GM19397 (cell line): ENCODE results near the gene ZMYM2.
"Not testable (repeated sequence)": the region's sequence is repeated elsewhere in the genome, so short reads cannot be mapped to it uniquely, and the experiment has no call there.

Experiments
- ATAC-seq: cut with Tn5 transposase; IDR thresholded peaks from one replicate; pipeline ENCODE4 v1.9.1; 2021; ENCODE audit warnings: mild to moderate bottlenecking, moderate library complexity; ENCODE audit not compliant: unreplicated experiment

The ZMYM2 gene

GRCh38 chr13:19958155-19959111 lies at the start of gene ZMYM2:
TSS of gene ZMYM2 (plus strand) at chr13:19958727. CDS start at chr13:19993073, 34,346 bp downstream.
- ATAC-seq = peak; percentile 84

- ATAC-seq = no peak
These were observed 48.0 kb upstream of the ZMYM2 start for GRCh38 chr13:19910336-19911072.

GRCh38 chr13:19927117-19927748 lies 31.3 kb upstream of the ZMYM2 start:
- ATAC-seq = no peak

- ATAC-seq = no peak
These were observed 18.4 kb upstream of the ZMYM2 start for GRCh38 chr13:19940106-19940505.

GRCh38 chr13:19950374-19950773 lies 8.2 kb upstream of the ZMYM2 start:
- ATAC-seq = no peak

GRCh38 chr13:19952850-19953249 lies 5.7 kb upstream of the ZMYM2 start:
- no peak for ATAC-seq

GRCh38 chr13:19955873-19956559 lies 2.5 kb upstream of the ZMYM2 start:
- no peak for ATAC-seq

- peak; percentile 16 for ATAC-seq
These were observed 990 bp upstream of the ZMYM2 start for GRCh38 chr13:19957320-19958154.

GRCh38 chr13:19959141-19959830 lies 759 bp downstream of the ZMYM2 start:
- ATAC-seq = peak; percentile 9

GRCh38 chr13:19959831-19960652 lies 1.5 kb downstream of the ZMYM2 start:
- ATAC-seq = peak; percentile 33

GRCh38 chr13:19960653-19960976 lies 2.1 kb downstream of the ZMYM2 start:
- no peak for ATAC-seq

- no peak for ATAC-seq
These were observed 3.0 kb downstream of the ZMYM2 start for GRCh38 chr13:19961489-19961888.

GRCh38 chr13:19961924-19962323 lies 3.4 kb downstream of the ZMYM2 start:
- ATAC-seq = no peak

- no peak for ATAC-seq
These were observed 4.4 kb downstream of the ZMYM2 start for GRCh38 chr13:19962894-19963293.

GRCh38 chr13:19967621-19968020 lies 9.1 kb downstream of the ZMYM2 start:
- no peak for ATAC-seq

GRCh38 chr13:19974498-19975009 lies 16.0 kb downstream of the ZMYM2 start:
- not testable (repeated sequence) for ATAC-seq

GRCh38 chr13:19978831-19979437 lies 20.4 kb downstream of the ZMYM2 start:
- no peak for ATAC-seq

GRCh38 chr13:19981685-19982238 lies 23.2 kb downstream of the ZMYM2 start:
- ATAC-seq = no peak
